OCI-LY7 (cell line): ENCODE measurements around the gene SCLT1. TPM values are rescaled to one million over a fixed set of nuclear protein-coding genes. Genes with fewer than 3 reads are reported as not detected.

Experiments
- BruUV-seq: library from RNA; stranded (reverse); fragments of 400-500 nt; replicated peaks from 2 replicates; lab custom pipeline; 2021; lab: Mats Ljungman, UMichigan
- CTCF ChIA-PET: fragments of 300-600 bp; sonication (Branson Sonifier 250); formaldehyde crosslinking; loops from one replicate; lab custom pipeline; 2022; ENCODE audit warnings: antibody characterized with exemption; ENCODE audit not compliant: unreplicated experiment; lab: Charles Lee
- POLR2A ChIA-PET: fragments of 300-600 bp; sonication (Branson Sonifier 250); formaldehyde crosslinking; loops from one replicate; lab custom pipeline; 2022; ENCODE audit warnings: antibody characterized with exemption; lab: Charles Lee
- DNase-seq: peaks from one replicate; pipeline ENCODE4 v3.0.0-alpha.2; 2015; ENCODE audit warnings: low spot score
- H2AFZ ChIP-seq: fragments of 200-600 bp; sonication (generic), shearing (Covaris generic); 2 replicates; pipeline ENCODE4 v1.6.1; 2014; ENCODE audit warnings: mild to moderate bottlenecking, antibody characterized with exemption, low read length, moderate library complexity
- H3K27ac ChIP-seq: fragments of 200-600 bp; sonication (generic); 2 replicates; pipeline ENCODE4 v1.5.1; 2014; ENCODE audit warnings: mixed run types, low read depth, mild to moderate bottlenecking, moderate library complexity, low read length, inconsistent platforms; ENCODE audit not compliant: poor library complexity, severe bottlenecking
- H3K36me3 ChIP-seq: fragments of 200-600 bp; sonication (generic); 2 replicates; pipeline ENCODE4 v1.6.1; 2014; ENCODE audit warnings: mild to moderate bottlenecking, antibody characterized with exemption, low read length, moderate library complexity, mixed read lengths; ENCODE audit not compliant: insufficient read depth
- H3K4me1 ChIP-seq: fragments of 200-600 bp; sonication (generic); 2 replicates; pipeline ENCODE4 v1.5.1; 2014; ENCODE audit warnings: mild to moderate bottlenecking, low read length; ENCODE audit not compliant: insufficient read depth, poor library complexity, severe bottlenecking
- H3K4me2 ChIP-seq: fragments of 200-600 bp; sonication (generic); 2 replicates; pipeline ENCODE4 v1.6.1; 2014; ENCODE audit warnings: mild to moderate bottlenecking, low read length
- H3K4me3 ChIP-seq: fragments of 200-600 bp; sonication (generic); 2 replicates; pipeline ENCODE4 v1.5.1; 2014; ENCODE audit warnings: mild to moderate bottlenecking, low read depth, low read length; ENCODE audit not compliant: poor library complexity, severe bottlenecking
- H3K79me2 ChIP-seq: fragments of 200-600 bp; sonication (generic); 2 replicates; pipeline ENCODE4 v1.6.1; 2016; ENCODE audit warnings: low read depth, mild to moderate bottlenecking, low read length, moderate library complexity, mixed read lengths; ENCODE audit not compliant: insufficient read depth
- H3K9me2 ChIP-seq: fragments of 200-600 bp; sonication (generic); 2 replicates; pipeline ENCODE4 v1.6.1; 2016; ENCODE audit warnings: mild to moderate bottlenecking, low read length, mixed read lengths; ENCODE audit not compliant: insufficient read depth
- H3K9me3 ChIP-seq: fragments of 200-600 bp; sonication (generic); 2 replicates; pipeline ENCODE4 v1.6.1; 2014; ENCODE audit warnings: mild to moderate bottlenecking, mixed run types, low read length, mixed read lengths
- H4K20me1 ChIP-seq: fragments of 200-600 bp; sonication (generic); 2 replicates; pipeline ENCODE4 v1.6.1; 2014; ENCODE audit warnings: mild to moderate bottlenecking, antibody characterized with exemption, low read length, moderate library complexity, mixed read lengths; ENCODE audit not compliant: insufficient read depth
- CTCF ChIP-seq: fragments of 200-600 bp; sonication (generic); conservative IDR thresholded peaks from 2 replicates; pipeline ENCODE4 v1.5.1; 2014; ENCODE audit warnings: mild to moderate bottlenecking, antibody characterized with exemption, low read length, moderate library complexity, mixed read lengths
- EZH2phosphoT487 ChIP-seq: fragments of 200-600 bp; sonication (generic); IDR thresholded peaks from 2 replicates; pipeline ENCODE4 v1.6.1; 2018; ENCODE audit warnings: low read depth, borderline replicate concordance, mild to moderate bottlenecking, mixed run types, antibody characterized with exemption, low read length, moderate library complexity, mixed read lengths
- intact Hi-C: fragments of 100-400 bp; cut with micrococcal nuclease; formaldehyde crosslinking; loops from one replicate; pipeline ENCODE4 v1.10.0; 2022; ENCODE audit not compliant: unreplicated experiment
- total RNA-seq, 2 experiments: library from RNA; depleted of rRNA in 1 of 2; stranded (reverse); fragments of >200 nt in 1 of 2; shearing (Covaris generic) in 1 of 2; gene quantifications; 2 replicates each; pipeline ENCODE4 v1.2.3, GENCODE V29; 2014 to 2022

Gene SCLT1
- total RNA-seq, 2 experiments from 2014 or later, result 36.9 to 42.0 TPM

- H3K36me3 ChIP-seq, result peaks cover 100% of the 10 kb centered on the region
- H3K79me2 ChIP-seq, result peaks cover 6% of the 10 kb centered on the region; the same call in 1 of the 2 replicates
- H3K27ac ChIP-seq, result no peak overlapping the region
- H4K20me1 ChIP-seq, result peaks cover 11% of the 10 kb centered on the region; the same call in 1 of the 2 replicates
- CTCF ChIA-PET, result no interaction called here
- no peaks in the 10 kb centered on the region for H3K9me2 ChIP-seq
- no peak overlapping the region for H3K4me2 ChIP-seq
- POLR2A ChIA-PET, result interaction anchor here (0.6 to 1.0 kb wide), 3 partner anchors 48 to 857 kb away, joined by 3 to 5 read pairs (median 3); no protein-coding TSS in a partner anchor
- H3K4me1 ChIP-seq, result no peaks in the 10 kb centered on the region
- TF ChIP-seq CTCF, result no peak
- TF ChIP-seq EZH2phosphoT487, result no peak
- no peaks in the 10 kb centered on the region for H3K9me3 ChIP-seq
- no peak overlapping the region for H3K4me3 ChIP-seq
- DNase-seq, result no peak
- intact Hi-C loops, result loop anchor here (5.0 kb wide), 3 partner anchors 33 to 408 kb away; no protein-coding TSS in a partner anchor
- H2AFZ ChIP-seq, result no peak overlapping the region
- BruUV-seq, result no TSS peak
Observed at GRCh38 chr4:128859887-128860677, 233.3 kb downstream of the SCLT1 start.

GRCh38 chr4:128858879-128859671 is 234.3 kb downstream of the SCLT1 start:
- ChIA-PET POLR2A (interaction anchor here (0.6 to 0.9 kb wide), 3 partner anchors 20 to 681 kb away, joined by 3 to 5 read pairs (median 4); no protein-coding TSS in a partner anchor), CTCF (no interaction called here)
- Histone ChIP-seq H3K36me3 (peaks cover 100% of the 10 kb centered on the region), H3K9me3 (no peaks in the 10 kb centered on the region), H3K27ac (no peak overlapping the region), H4K20me1 (peaks cover 11% of the 10 kb centered on the region; the same call in 1 of the 2 replicates), H3K9me2 (no peaks in the 10 kb centered on the region), H2AFZ (no peak overlapping the region), H3K4me3 (no peak overlapping the region), H3K79me2 (no peaks in the 10 kb centered on the region), H3K4me1 (no peaks in the 10 kb centered on the region), H3K4me2 (no peak overlapping the region)
- BruUV-seq, result no TSS peak
- DNase-seq, result no peak
- intact Hi-C loops, result no loop called here
- no peak for TF ChIP-seq EZH2phosphoT487
- TF ChIP-seq CTCF, result no peak
